Kidney tubule cell (primary cell): ENCODE results near the gene NFKBIE.
"Not testable (repeated sequence)": the region's sequence is repeated elsewhere in the genome, so short reads cannot be mapped to it uniquely, and the experiment has no call there.

Source experiments
- DNase-seq: peaks from one replicate; pipeline ENCODE4 v3.0.0-alpha.2; 2018; ENCODE audit warnings: low spot score

Gene NFKBIE

GRCh38 chr6:44265007-44265721 lies at the start of gene NFKBIE:
NFKBIE (minus strand) TSS chr6:44265551; CDS start chr6:44265346, 205 bp downstream.
- peak; percentile 96 for DNase-seq

GRCh38 chr6:44314657-44315056 lies 49.3 kb upstream of the NFKBIE start:
- not testable (repeated sequence) for DNase-seq

GRCh38 chr6:44312901-44313788 lies 47.8 kb upstream of the NFKBIE start, which contains the start of gene AARS2:
AARS2 (minus strand) TSS chr6:44313347; CDS start chr6:44313323, 24 bp downstream.
- DNase-seq = peak; percentile 86

- DNase-seq = no peak
Measured at GRCh38 chr6:44311767-44312166, 46.4 kb upstream of the NFKBIE start.

GRCh38 chr6:44311304-44311703 lies 46.0 kb upstream of the NFKBIE start:
- no peak for DNase-seq

GRCh38 chr6:44310241-44310640 lies 44.9 kb upstream of the NFKBIE start:
- no peak for DNase-seq

- no peak for DNase-seq
Measured at GRCh38 chr6:44309631-44310030, 44.3 kb upstream of the NFKBIE start.

GRCh38 chr6:44309092-44309491 lies 43.7 kb upstream of the NFKBIE start:
- no peak for DNase-seq

GRCh38 chr6:44307217-44307616 lies 41.9 kb upstream of the NFKBIE start:
- no peak for DNase-seq

- DNase-seq = no peak
Measured at GRCh38 chr6:44306710-44307109, 41.4 kb upstream of the NFKBIE start.

GRCh38 chr6:44305200-44305725 lies 39.9 kb upstream of the NFKBIE start:
- DNase-seq = no peak

- peak; percentile 39 for DNase-seq
Measured at GRCh38 chr6:44304282-44305199, 39.2 kb upstream of the NFKBIE start.

- no peak for DNase-seq
Measured at GRCh38 chr6:44303842-44304241, 38.5 kb upstream of the NFKBIE start.

GRCh38 chr6:44302856-44303255 lies 37.5 kb upstream of the NFKBIE start:
- no peak for DNase-seq

GRCh38 chr6:44301782-44302564 lies 36.6 kb upstream of the NFKBIE start:
- no peak for DNase-seq

GRCh38 chr6:44301106-44301505 lies 35.8 kb upstream of the NFKBIE start:
- no peak for DNase-seq

- DNase-seq = no peak
Measured at GRCh38 chr6:44300292-44300823, 35.0 kb upstream of the NFKBIE start.

GRCh38 chr6:44298864-44299263 lies 33.5 kb upstream of the NFKBIE start:
- DNase-seq = no peak

- DNase-seq = no peak
Measured at GRCh38 chr6:44298055-44298803, 32.9 kb upstream of the NFKBIE start.
